Measurements from ENCODE around the gene CD69.

DNA sequence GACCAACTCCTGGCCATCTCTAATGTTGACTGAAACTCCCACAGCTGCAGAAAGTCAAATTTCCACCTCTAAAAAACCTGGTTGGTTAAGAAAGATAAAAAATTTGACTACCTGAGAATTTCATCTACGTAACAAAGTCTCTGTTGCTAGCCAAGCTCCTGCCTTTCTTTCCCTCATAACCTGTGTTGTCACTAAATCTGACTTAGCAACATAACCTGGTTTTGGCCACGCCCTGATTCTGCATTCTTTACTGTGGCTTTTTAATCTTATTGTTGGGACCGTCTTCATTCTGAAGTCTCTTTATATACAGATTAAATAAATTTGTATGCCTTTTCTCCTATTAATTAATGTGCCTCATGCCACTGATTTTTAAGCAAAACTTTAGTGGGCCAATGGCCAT is 16.1 kb upstream of the CD69 start:
- TF ChIP-seq ZFP30 (CRISPR knock-in tag; IDR thresholded peaks at IDR 0.05) = no peak
- no peak for TF ChIP-seq OSR1 (CRISPR knock-in tag; IDR thresholded peaks at IDR 0.05)
- no peak for TF ChIP-seq GLIS3 (CRISPR knock-in tag; IDR thresholded peaks at IDR 0.05)
- TF ChIP-seq TCF4 (CRISPR knock-in tag; IDR thresholded peaks at IDR 0.05; ENCODE audit: borderline replicate concordance) = no peak
- TF ChIP-seq, protein P1, sequence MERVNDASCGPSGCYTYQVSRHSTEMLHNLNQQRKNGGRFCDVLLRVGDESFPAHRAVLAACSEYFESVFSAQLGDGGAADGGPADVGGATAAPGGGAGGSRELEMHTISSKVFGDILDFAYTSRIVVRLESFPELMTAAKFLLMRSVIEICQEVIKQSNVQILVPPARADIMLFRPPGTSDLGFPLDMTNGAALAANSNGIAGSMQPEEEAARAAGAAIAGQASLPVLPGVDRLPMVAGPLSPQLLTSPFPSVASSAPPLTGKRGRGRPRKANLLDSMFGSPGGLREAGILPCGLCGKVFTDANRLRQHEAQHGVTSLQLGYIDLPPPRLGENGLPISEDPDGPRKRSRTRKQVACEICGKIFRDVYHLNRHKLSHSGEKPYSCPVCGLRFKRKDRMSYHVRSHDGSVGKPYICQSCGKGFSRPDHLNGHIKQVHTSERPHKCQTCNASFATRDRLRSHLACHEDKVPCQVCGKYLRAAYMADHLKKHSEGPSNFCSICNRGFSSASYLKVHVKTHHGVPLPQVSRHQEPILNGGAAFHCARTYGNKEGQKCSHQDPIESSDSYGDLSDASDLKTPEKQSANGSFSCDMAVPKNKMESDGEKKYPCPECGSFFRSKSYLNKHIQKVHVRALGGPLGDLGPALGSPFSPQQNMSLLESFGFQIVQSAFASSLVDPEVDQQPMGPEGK (CRISPR knock-in tag; IDR thresholded peaks at IDR 0.05; ENCODE audit: borderline replicate concordance) = no peak
- TF ChIP-seq ZNF565 (CRISPR knock-in tag; conservative IDR thresholded peaks at IDR 0.05; ENCODE audit: low read depth) = no peak
- no peak for TF ChIP-seq ARNTL (CRISPR knock-in tag; IDR thresholded peaks at IDR 0.05; ENCODE audit: borderline replicate concordance, low read depth)
- TF ChIP-seq, protein P2, sequence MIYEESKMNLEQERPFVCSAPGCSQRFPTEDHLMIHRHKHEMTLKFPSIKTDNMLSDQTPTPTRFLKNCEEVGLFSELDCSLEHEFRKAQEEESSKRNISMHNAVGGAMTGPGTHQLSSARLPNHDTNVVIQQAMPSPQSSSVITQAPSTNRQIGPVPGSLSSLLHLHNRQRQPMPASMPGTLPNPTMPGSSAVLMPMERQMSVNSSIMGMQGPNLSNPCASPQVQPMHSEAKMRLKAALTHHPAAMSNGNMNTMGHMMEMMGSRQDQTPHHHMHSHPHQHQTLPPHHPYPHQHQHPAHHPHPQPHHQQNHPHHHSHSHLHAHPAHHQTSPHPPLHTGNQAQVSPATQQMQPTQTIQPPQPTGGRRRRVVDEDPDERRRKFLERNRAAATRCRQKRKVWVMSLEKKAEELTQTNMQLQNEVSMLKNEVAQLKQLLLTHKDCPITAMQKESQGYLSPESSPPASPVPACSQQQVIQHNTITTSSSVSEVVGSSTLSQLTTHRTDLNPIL (CRISPR knock-in tag; IDR thresholded peaks at IDR 0.05; ENCODE audit: low read depth) = no peak
- no peak for TF ChIP-seq ISL1 (CRISPR knock-in tag; IDR thresholded peaks at IDR 0.05)
- no peak for TF ChIP-seq RARB (CRISPR knock-in tag; IDR thresholded peaks at IDR 0.05)

All from SK-N-SH treated with all-trans-retinoic acid at 6 μM for 48 hours (cell line).